ENCODE results near the gene COL15A1.

COL15A1 gene

GRCh38 chr9:98971168-98971914, 27.6 kb downstream of the COL15A1 start:
- DNase-seq, result peak in 43 of 56 donors; percentile 12 to 74 (median 46)

DNA sequence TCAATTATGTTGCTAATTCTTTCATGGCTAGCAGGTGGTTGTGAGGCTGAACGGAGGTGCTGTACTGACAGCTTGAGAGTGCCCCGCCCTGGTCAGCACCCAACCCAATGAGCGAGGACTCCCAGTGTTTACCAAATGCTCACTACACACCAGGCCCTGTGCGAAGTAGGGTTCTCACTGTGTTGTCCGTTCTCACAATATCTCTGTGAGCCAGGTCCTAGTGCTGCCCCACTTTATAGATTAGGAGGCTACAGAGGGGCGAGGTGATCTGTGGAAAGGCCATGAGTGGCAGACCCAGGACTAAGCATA, 28.2 kb downstream of the COL15A1 start:
- peak in 1 of 56 donors; percentile 25 for DNase-seq

DNA sequence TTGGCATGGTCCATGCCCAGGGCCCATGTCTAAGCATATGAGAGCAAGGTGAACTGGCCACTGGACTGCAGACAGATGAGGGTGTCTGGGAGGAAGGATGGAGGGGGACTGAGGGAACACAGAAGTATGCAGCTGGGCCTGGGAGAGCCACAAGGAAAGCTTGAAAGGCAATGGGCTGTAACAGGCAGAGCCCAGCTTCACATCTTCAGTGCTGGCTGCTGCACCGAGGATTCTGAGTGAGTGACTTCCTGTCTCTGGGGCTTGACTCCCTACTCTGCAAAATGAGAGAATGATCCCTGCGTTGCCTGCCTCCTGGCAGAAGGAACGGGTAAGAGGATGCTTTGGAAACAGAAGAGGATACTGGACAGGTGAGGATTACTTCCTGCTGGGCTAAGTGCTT, 29.0 kb downstream of the COL15A1 start:
- no peak for DNase-seq

DNA sequence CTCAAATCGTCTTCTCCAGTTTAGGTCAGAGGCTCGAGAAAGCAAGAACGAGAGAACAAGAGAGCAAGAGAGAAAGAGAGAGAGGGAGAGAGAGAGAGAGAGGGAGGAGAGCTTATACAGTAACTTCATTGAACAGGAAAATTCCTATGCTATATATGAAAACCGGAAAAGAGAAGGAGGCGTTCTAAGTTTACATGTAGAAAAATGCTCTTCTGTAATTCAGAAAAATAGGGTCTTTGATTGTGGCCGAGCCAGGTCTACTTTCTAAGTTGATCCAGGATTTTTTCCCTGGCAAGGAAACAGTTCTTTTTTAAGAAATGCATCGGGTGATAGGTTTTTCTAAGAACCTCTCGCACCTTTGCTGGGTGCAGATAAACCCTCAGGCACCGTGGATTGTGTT, 29.5 kb downstream of the COL15A1 start:
- no peak for DNase-seq

DNA sequence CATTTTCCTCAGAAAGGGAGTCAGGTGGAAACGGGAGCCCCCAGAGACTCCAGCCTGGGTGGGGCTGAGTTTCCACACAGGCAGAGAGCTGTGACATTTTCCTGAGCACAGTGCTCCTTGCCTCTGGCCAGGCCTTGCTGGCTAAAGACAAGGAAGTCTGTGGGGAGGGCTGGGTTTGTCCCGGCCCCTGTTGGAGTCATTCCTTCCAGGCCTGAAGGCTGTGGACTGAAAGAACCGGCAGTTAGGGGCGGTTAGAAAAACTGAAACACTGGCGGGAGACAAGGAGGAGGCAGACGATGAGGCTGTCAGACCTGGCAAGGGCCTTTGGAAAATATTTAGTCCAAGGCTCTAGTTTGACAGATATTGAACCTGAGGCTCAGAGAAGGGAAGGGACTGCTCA, 29.9 kb downstream of the COL15A1 start:
- DNase-seq, result no peak

- no peak for DNase-seq
These were observed 30.4 kb downstream of the COL15A1 start for GRCh38 chr9:98974106-98974505.

- no peak for DNase-seq
These were observed 30.8 kb downstream of the COL15A1 start for GRCh38 chr9:98974554-98974953.

DNA sequence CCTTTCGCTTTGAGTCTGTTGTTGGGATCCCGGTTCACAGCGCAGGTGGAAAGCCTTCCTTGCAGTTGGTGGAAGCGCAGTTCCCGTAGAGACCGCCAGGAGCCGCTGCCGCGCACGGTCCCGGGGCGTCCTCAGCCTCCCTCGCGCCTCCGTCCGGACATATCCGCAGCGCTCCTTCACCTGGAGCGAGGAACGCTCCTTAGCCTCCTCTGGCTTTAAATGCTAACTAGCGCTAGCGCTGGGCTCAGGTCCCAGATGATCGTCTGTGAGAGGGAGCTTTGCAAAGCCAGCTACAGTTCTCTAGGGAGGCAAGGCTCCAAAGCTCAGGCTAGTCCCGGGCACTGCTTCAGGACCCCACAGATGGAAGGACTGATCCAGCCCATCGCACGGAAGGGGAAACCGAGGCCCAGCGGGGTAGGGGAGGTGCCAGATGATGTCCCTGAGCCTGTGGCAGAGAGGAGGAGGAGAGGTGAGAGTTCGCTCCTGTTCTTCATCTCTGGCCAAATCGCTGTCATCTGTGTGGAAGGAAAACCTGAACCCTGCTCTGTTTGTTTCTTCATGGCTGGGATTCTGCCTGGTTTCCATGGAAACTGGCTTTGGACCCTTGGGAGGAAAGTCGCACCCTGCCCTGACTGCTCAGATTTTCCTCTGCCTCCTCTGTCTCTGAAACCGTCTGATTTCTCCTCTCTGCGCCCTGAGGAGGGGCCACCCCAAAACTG, 31.4 kb downstream of the COL15A1 start:
- peak in 49 of 56 donors; percentile 8 to 83 (median 55) for DNase-seq

DNA sequence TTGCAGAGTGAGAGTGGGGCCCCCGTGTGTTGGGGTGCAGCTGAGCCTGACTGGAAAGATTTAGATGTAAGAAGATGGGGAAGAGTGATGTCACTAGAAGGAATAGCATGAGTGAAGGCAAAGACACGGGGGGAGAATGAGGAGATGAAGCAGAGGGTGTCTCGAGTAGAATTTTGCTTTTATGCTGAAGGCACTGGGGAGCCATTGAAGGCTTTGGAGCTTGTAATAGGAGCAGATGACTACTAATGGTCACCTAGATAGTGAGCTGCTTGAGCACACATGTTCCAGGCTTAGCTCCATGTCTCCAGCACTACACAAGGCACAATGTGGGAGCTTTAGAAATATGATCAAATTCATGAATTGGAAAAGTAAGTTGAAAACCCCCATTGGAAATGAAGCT, 32.1 kb downstream of the COL15A1 start:
- no peak for DNase-seq

- DNase-seq, result no peak
These were observed 33.6 kb downstream of the COL15A1 start for GRCh38 chr9:98977246-98977714.

DNA sequence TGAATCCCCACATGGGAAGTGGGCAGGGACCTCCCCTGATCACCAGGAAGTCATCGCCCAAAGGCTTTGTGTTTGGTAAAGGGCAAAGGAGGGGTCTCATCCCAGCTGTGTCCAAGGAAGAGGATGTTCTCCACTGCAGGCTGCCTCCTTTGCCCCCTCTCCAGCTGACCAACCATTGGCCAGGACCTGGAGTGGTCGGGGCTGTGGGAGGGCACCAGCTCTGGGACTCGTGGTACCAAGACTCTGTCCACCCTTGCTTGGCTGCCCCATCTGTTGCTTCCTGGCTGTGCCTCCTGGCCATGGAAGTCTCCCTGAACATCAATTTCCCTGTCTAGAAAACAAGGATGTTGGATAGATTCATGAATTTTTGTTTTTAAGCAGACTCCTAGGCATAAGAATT, 34.1 kb downstream of the COL15A1 start:
- no peak for DNase-seq

GRCh38 chr9:98978231-98978681, 34.5 kb downstream of the COL15A1 start:
- no peak for DNase-seq

GRCh38 chr9:98980291-98980690, 36.6 kb downstream of the COL15A1 start:
- DNase-seq, result no peak

DNA sequence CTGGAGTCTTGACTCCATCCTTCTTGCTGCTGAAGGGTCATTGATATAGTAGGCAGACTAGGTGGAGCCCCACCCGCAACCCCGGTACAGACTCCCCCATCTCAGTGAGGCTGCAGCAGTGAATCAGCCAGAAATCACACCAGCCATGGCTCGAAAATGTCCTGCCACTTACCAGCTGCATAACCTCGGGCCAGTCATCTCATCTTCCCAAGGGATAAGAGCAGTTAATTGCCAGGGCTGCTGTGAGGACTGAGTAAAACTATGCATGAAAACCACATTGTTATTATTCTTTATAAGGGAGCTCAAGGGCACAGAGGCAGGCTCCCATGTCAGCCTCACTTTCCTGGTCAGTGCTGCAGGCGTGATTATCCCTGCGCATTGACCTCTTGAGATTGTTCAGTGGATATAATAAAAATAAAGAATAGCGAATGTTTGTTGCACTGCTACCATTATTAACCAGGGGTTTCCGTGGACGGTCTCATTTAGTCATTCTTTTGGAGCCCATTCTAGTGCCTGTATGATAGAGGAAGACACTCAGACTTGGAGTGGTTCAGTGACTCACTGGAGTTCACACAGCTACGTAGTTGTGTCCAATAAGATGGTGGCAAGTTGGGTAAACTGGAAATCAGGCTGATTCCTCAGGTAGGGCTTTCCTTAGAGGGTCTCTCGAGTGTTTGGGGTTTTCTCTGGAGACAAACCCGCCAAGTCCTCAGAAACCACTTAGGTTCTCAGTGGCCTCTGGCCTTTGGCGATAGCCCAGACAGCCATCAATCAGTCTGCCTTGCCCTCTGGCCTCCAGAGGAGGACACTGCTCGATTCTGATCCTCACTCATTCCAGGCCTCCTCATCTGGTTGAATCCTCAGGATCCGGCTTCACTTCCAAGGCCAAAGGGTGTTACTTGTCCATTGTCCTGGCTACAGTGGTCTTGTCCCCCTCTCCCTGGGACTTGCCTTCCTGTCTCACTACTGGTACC, 39.9 kb downstream of the COL15A1 start:
- DNase-seq, result no peak

DNA sequence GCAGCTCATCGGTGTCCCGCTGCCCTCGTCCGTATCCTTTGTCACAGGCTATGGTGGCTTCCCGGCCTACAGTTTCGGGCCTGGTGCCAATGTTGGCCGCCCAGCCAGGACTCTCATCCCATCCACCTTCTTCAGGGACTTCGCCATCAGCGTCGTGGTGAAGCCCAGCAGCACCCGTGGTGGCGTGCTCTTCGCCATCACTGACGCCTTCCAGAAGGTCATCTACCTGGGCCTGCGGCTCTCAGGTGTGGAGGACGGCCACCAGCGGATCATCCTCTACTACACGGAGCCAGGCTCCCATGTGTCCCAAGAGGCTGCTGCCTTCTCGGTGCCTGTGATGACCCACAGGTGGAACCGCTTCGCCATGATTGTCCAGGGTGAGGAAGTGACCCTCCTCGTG, 41.9 kb downstream of the COL15A1 start:
- DNase-seq, result no peak

DNA sequence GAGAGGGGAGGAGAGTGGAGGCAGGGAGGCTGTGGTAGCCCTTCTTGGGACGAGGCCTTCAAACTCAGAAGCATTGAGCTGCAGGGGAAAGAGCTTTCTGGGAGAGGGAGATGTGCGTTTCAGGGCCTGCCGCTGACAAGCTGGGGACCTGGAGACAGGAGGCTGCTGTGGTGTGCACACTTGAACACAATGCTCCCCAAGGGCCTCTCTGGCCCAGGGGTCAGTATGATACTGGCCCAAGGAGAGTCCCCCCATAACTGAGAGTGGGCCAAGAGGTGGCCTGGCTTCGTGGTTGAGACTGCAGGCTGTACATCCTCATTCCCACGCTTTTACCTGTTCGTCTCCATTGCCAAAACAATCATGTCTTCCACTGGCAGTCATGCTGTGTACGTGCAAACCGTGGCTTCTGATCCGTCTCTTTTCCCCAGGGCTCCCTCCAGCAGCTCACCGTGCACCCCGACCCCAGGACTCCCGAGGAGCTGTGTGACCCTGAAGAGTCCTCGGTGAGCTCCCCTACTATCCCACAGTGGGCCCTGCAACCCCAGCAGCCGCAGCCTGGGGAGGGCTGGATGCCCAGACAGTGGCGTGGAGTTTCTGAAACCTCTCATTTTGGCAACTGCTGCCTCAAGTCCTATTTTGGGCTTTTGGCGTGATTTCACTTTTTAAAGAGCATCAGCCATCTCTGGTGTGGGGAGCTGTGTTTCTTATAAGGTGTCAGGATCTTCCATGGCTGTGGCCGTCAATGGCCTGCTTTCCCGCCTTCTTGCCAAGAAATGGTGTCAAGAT, 43.4 kb downstream of the COL15A1 start:
- no peak for DNase-seq

- no peak for DNase-seq
These were observed 45.6 kb downstream of the COL15A1 start for GRCh38 chr9:98989036-98990000.

- no peak for DNase-seq
These were observed 46.6 kb downstream of the COL15A1 start for GRCh38 chr9:98990181-98990870.

All from amygdala (tissue), 56 donors.